ENCODE measurements around the gene MTHFD1L.

The MTHFD1L gene

GRCh38 chr6:151070631-151071051 is 205.1 kb downstream of the MTHFD1L start:
- in situ Hi-C loops (cut with MboI; ENCODE audit: low sequenced_read_pairs, unreplicated experiment), result no loop called here
- DNase-seq (ENCODE audit: low spot score), result no peak
- no peak for TF ChIP-seq CTCF (IDR thresholded peaks at IDR 0.05; ENCODE audit: borderline replicate concordance, control extremely low read depth, extremely low read depth, insufficient read depth, missing control alignments)

- in situ Hi-C loops (cut with MboI; ENCODE audit: low sequenced_read_pairs, unreplicated experiment), result no loop called here
- DNase-seq (ENCODE audit: low spot score), result no peak
- TF ChIP-seq CTCF (IDR thresholded peaks at IDR 0.05; ENCODE audit: borderline replicate concordance, control extremely low read depth, extremely low read depth, insufficient read depth, missing control alignments), result no peak
These were observed 205.8 kb downstream of the MTHFD1L start for GRCh38 chr6:151071295-151071694.

GRCh38 chr6:151073146-151073545 is 207.6 kb downstream of the MTHFD1L start:
- in situ Hi-C loops (cut with MboI; ENCODE audit: low sequenced_read_pairs, unreplicated experiment), result no loop called here
- no peak for TF ChIP-seq CTCF (IDR thresholded peaks at IDR 0.05; ENCODE audit: borderline replicate concordance, control extremely low read depth, extremely low read depth, insufficient read depth, missing control alignments)
- no peak for DNase-seq (ENCODE audit: low spot score)

GRCh38 chr6:151073701-151074100 is 208.2 kb downstream of the MTHFD1L start:
- no peak for TF ChIP-seq CTCF (IDR thresholded peaks at IDR 0.05; ENCODE audit: borderline replicate concordance, control extremely low read depth, extremely low read depth, insufficient read depth, missing control alignments)
- in situ Hi-C loops (cut with MboI; ENCODE audit: low sequenced_read_pairs, unreplicated experiment), result no loop called here

GRCh38 chr6:151075005-151075404 is 209.5 kb downstream of the MTHFD1L start:
- DNase-seq (ENCODE audit: low spot score), result no peak
- TF ChIP-seq CTCF (IDR thresholded peaks at IDR 0.05; ENCODE audit: borderline replicate concordance, control extremely low read depth, extremely low read depth, insufficient read depth, missing control alignments), result no peak
- in situ Hi-C loops (cut with MboI; ENCODE audit: low sequenced_read_pairs, unreplicated experiment), result no loop called here

More at GRCh38 chr6:151073701-151074100, 208.2 kb downstream of the MTHFD1L start:
- no peak for DNase-seq (ENCODE audit: low spot score)

GRCh38 chr6:151075527-151075926 is 210.0 kb downstream of the MTHFD1L start:
- DNase-seq (ENCODE audit: low spot score), result no peak
- TF ChIP-seq CTCF (IDR thresholded peaks at IDR 0.05; ENCODE audit: borderline replicate concordance, control extremely low read depth, extremely low read depth, insufficient read depth, missing control alignments), result no peak
- in situ Hi-C loops (cut with MboI; ENCODE audit: low sequenced_read_pairs, unreplicated experiment), result no loop called here

All from GM13976 (cell line).